Activated CD4-positive, CD25-positive, alpha-beta regulatory T cell treated with anti-CD3 and anti-CD28 coated beads, Interleukin-2, amount 50 U/mL, for 24 hours (primary cell): ENCODE results near the gene SMIM12.
A peak's percentile ranks its signal among the peaks of the same experiment; 100 is the strongest.

Experiments
- ATAC-seq, 2 donors: fragments of 150-1000 bp; cut with Tn5 transposase; one replicate each; pipeline ENCODE4 v1.10.0; 2021; ENCODE audit warnings: mild to moderate bottlenecking in 1 of 2, moderate library complexity in 1 of 2

SMIM12 gene

GRCh38 chr1:34859446-34860200, at the start of gene SMIM12:
Gene SMIM12 (minus strand): TSS chr1:34859749. CDS start chr1:34855977, 3,772 bp downstream.
- peak; percentile 97 to 98 for ATAC-seq

DNA sequence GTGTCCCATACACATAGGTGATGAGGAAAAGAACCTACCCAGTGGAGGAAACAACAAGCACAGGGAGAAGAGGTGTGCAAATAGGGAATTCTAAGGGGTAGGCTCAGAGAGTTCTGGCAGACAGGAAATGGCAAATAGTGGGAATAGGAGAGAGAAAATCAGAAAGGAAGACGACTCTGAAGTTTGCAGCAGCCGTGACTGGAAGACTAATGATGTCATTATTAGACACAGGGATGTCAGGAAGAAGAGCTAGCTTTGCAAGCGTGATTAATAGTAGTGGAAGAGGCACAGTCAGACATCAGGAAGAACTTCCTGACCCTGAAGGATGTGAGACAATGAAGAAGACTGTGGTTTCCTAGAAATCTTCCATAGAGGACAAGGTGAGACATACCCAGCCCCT, 48.8 kb upstream of the SMIM12 start:
- ATAC-seq, result no peak

DNA sequence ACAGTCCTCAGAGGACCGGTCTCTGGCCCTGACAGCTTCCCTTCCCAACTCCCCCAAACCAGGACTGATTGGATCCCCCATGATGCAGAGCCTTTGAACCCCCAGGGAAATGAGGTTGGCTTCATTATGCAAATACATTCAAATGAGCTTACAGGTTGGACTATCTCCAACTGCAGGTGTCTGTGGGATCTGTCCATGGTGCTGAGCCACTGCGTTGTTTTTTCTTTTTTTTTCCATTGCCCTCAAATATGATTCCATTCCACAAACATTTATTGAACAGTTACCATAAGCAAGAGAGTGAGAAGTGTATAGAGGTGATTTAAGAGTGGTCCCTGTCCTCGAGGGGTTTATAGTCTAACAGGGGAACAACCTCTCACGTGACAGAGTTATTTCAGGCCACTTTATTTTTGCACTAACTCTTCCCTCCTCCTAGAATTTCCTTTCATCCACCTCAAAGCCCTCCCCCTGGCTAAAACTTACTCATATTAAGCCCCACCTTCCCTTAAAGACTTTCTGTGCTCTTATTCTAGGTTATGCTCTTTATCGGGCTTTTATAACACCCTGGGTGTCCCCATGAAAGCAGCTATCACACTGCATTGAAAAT, 48.0 kb upstream of the SMIM12 start:
- no peak for ATAC-seq

DNA sequence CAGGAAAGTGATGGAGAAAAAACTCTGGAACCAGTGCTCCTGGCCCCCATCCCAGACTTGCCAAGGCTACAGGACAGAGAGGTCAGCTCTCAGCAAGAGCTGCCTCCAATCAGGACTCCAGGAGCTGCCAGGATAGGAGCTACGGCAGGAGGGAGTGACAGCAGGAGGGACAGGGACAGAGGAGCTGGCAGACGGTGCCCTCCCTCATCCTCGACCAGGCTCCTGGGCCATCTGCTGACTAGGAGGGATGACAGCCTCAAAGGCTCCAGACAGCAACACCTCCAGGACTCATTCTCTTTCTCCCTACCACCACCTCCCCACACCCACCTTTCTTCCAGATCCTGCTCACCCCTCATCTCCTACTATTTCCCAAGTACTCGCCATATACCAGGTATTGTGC, 47.2 kb upstream of the SMIM12 start:
- ATAC-seq, result no peak

- ATAC-seq, result no peak
Observed at GRCh38 chr1:34906222-34906621, 46.7 kb upstream of the SMIM12 start.

GRCh38 chr1:34905098-34905459, 45.5 kb upstream of the SMIM12 start:
- ATAC-seq, result no peak

DNA sequence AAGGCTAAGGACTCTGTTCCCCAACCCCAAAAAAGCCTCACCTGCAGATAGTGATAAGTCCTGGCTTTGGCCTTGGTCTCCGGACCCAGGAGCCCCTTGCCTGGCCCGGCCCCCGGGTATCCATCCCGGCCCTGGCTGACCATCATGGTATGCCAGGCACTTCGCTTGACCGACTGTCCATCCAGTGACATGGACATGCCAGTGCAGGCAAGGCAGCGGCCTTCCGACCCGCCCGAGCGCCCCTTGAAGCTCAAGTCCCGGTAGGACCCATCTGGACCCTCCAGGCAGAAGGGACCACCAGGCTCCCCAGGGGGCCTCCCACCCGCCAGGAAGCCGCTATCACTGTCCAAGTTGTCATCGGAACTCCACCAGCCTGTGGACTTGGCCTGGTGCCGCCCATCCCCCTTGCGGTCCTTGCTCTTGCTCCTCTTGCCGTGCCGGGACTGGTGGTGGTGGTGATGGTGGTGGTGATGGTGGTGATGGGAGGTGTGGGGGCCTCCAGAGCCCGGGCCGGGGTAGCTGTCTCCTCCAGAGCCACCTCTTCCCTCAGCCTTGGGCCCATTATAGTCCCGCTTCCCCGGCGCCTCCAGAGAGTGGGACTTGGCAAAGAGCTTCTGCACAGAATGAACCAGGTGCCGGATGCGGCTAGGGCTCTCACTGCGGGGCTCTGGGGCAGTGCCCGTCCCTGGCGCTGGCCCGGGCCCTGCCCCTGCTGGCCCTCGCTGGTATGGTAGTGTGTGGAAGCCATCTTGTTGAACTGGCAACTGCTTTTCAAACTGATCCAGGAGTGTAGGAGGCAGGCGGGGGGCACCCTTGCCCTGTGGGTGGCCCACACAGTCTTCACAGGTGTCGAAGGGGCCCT, 44.9 kb upstream of the SMIM12 start:
- no peak for ATAC-seq

DNA sequence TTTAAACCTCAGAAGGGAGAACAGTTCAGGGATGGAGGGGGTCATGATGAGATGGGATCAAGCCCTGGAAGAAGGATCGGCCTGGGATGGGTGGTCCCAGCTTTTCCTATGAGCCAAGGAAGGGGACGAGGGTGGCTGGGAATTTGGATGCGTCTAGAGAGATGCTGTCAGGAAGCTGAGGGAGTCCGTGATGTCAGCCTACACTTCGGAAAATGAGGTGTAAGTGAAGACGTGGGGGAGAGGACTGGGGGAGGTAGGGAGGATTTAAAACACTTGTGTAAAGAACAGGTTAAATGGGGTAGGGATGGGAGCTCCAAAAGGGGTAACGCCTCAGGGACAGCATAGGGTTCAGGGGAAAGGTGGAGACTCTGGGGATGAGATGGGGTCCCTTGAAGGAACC, 42.4 kb upstream of the SMIM12 start:
- ATAC-seq, result no peak

GRCh38 chr1:34900775-34901502, 41.4 kb upstream of the SMIM12 start:
- ATAC-seq, result no peak

GRCh38 chr1:34899906-34900305, 40.4 kb upstream of the SMIM12 start:
- no peak for ATAC-seq

DNA sequence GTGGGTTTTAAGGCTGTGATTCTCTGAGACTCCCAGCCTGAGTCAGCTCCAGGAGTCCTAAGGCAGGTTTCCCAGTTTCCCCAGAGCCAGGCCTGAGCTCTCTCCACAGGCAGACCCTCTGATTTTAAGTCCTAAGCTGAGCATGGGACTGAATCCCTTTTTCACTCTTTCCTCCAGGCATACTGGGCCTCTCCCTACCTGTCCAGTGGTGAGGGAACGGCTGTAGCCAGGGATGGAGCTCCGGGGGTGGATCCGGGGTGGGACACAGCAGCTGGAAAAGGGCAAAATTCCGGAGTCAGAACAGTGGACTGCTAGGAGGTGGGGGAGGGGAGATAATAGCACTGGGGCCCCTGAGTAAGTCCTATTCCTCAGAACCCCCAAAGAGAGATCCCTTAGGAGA, 39.9 kb upstream of the SMIM12 start:
- ATAC-seq, result no peak

GRCh38 chr1:34898330-34898761, 38.8 kb upstream of the SMIM12 start:
- no peak for ATAC-seq

DNA sequence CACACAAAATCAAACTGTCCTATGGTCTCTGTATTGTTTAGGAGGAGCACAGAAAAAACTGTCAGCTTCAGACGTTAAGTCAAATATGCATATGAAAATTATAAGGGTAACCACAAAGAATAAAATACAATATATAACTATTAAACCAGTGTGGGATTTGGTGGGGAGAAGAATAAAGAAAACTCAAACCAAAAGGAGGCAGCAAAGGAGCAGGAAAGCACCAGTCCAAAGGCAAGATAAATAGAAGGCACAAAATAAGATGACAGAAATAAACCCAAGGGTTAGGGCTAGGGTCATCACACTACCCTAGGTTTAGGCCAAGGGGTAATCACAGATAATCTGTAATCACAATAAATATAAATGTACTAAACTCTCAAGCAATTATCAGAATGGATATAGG, 37.1 kb upstream of the SMIM12 start:
- ATAC-seq, result no peak

DNA sequence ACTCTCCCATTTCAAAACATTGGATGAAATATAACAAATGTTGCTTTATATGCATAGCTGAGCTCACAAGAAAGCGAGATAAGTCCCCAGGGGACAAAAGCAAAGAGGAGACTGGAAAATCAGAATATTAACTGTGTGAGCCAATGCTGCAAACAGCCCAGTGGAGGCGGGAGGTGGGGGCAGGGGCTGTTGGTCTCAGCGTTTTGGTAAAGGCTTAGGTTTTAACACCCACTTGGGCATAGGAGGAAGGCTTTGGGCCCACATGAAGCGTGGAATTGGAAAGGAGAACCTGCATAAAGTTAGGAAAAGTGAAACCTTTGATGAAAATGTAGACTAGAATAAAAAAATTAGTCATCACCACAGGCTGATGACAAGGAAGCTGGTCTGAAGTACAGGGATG, 30.2 kb upstream of the SMIM12 start:
- no peak for ATAC-seq

- no peak for ATAC-seq
Observed at GRCh38 chr1:34887593-34887992, 28.0 kb upstream of the SMIM12 start.

GRCh38 chr1:34885405-34886247, 26.1 kb upstream of the SMIM12 start:
- peak; percentile 84 to 86 for ATAC-seq

- no peak for ATAC-seq
Observed at GRCh38 chr1:34884961-34885360, 25.4 kb upstream of the SMIM12 start.

DNA sequence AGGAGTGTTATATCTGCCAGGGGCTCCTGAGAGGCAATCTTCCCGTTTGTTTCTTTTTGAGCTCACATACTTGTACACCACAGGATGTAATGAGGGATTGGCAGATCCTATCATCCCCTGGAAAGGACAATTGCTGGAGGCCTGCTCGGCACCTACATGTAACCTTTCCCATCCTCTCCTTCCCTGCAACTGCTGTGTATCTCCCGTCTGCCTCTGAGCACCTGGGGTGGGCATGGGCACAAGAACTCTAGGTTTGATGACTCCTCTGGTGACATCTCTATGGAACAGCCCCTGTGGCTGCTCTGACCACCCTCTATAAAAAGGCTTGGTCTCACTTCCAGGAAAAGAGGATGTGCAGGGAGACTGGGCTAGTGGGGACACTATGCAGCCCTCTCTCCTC, 25.0 kb upstream of the SMIM12 start:
- ATAC-seq, result no peak

DNA sequence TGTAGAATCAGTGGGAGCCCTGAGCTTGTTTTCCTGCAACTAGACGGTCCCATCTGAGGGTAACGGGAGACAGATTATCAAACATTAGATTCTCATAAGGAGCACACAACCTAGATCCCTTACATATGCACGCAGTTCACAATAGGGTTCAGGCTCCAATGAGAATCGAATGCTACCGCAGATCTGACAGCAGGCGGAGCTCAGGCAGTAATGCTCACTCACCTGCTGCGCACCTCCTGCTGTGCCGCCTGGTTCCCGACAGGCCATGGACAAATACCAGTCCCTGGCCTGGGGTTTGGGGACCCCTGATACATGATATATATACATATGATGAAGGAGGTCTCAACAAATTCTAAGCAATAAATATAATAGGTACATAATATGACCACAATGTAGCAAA, 19.7 kb upstream of the SMIM12 start:
- ATAC-seq, result no peak

DNA sequence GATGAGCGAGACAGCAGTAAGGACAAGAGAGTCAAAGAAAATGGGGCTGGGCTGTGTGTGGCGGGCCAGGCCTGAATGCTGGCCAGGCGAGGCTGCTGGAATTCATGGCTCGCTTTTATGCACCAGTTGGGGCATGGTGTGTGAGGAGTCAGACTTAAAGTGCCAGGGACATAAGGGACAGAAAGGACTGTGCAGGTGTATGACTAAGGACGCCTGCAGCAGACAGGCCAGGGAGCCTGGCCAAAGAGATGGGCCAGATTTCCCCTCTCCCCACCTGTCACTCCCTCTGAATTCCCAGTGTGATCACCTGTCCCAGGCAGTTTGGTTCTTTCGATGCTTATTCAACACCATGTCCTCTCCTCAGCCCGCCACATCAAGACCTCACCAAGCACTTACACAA, 16.9 kb upstream of the SMIM12 start:
- ATAC-seq, result no peak

GRCh38 chr1:34874296-34874952, 14.9 kb upstream of the SMIM12 start:
- no peak for ATAC-seq

DNA sequence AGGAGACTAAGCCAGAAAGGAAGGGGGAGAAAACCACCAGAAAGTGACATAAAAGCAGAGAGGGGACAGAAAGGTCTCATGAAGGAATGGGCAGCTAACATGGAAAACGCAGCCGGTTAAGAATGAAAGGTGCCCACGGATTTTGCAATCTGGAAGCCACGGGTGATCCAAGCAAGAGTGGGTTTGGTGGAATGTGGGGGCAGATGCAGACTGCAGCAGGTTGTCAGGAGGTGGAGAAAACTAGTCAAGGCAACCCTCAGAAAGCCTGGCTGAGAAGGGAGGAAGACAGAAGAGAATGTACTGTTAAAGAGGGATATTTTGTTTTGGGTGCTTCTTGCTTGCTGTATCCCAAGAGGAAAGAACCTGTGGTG, 12.6 kb upstream of the SMIM12 start:
- no peak for ATAC-seq
